H9 (cell line): ENCODE results near the gene NDUFB10. TPM values are rescaled to one million over a fixed set of nuclear protein-coding genes. Genes with fewer than 3 reads are reported as not detected.

Experiments
- DNase-seq: peaks from one replicate; pipeline ENCODE4 v3.0.0-alpha.2; 2017
- H2AFZ ChIP-seq: one replicate; pipeline ENCODE4 v1.6.1; 2013; ENCODE audit warnings: mild to moderate bottlenecking, low read length, control low read depth, moderate library complexity
- H2AK5ac ChIP-seq: 2 replicates; pipeline ENCODE4 v1.6.1; 2013; ENCODE audit warnings: low read length, control low read depth, mixed read lengths; ENCODE audit not compliant: insufficient read length
- H2BK120ac ChIP-seq: one replicate; pipeline ENCODE4 v1.6.1; 2013; ENCODE audit warnings: low read depth, mild to moderate bottlenecking, low read length, control low read depth, inconsistent platforms; ENCODE audit not compliant: poor library complexity, severe bottlenecking
- H2BK12ac ChIP-seq: 2 replicates; pipeline ENCODE4 v1.6.1; 2013; ENCODE audit warnings: low read length, control low read depth, mixed read lengths, low read depth; ENCODE audit not compliant: insufficient read length
- H2BK15ac ChIP-seq: 2 replicates; pipeline ENCODE4 v1.6.1; 2013; ENCODE audit warnings: low read depth, low read length, control low read depth
- H2BK20ac ChIP-seq: one replicate; pipeline ENCODE4 v1.6.1; 2013; ENCODE audit warnings: low read depth, mild to moderate bottlenecking, low read length, control low read depth, inconsistent platforms; ENCODE audit not compliant: poor library complexity, severe bottlenecking
- H2BK5ac ChIP-seq: 2 replicates; pipeline ENCODE4 v1.6.1; 2013; ENCODE audit warnings: low read length, control low read depth, mixed read lengths; ENCODE audit not compliant: insufficient read length
- H3K14ac ChIP-seq: 2 replicates; pipeline ENCODE4 v1.6.1; 2013; ENCODE audit warnings: low read length, control low read depth; ENCODE audit not compliant: insufficient read depth
- H3K18ac ChIP-seq: 2 replicates; pipeline ENCODE4 v1.6.1; 2013; ENCODE audit warnings: low read depth, mild to moderate bottlenecking, mixed read lengths, low read length, control low read depth; ENCODE audit not compliant: insufficient read length
- H3K23ac ChIP-seq: 2 replicates; pipeline ENCODE4 v1.6.1; 2013; ENCODE audit warnings: low read length, control low read depth, mixed read lengths, low read depth; ENCODE audit not compliant: insufficient read length
- H3K23me2 ChIP-seq: 2 replicates; pipeline ENCODE4 v1.6.1; 2013; ENCODE audit warnings: low read depth, mild to moderate bottlenecking, mixed read lengths, low read length, control low read depth; ENCODE audit not compliant: insufficient read length, poor library complexity, severe bottlenecking
- H3K27ac ChIP-seq: 2 replicates; pipeline ENCODE4 v1.5.1; 2013; ENCODE audit warnings: low read length, control low read depth, mixed read lengths, low read depth; ENCODE audit not compliant: insufficient read length
- H3K27me3 ChIP-seq: 2 replicates; pipeline ENCODE4 v1.6.1; 2013; ENCODE audit warnings: low read length, control low read depth, inconsistent platforms; ENCODE audit not compliant: insufficient read depth
- H3K4ac ChIP-seq: 2 replicates; pipeline ENCODE4 v1.6.1; 2013; ENCODE audit warnings: low read depth, mild to moderate bottlenecking, control low read depth, inconsistent platforms, low read length, moderate library complexity
- H3K4me1 ChIP-seq: 2 replicates; pipeline ENCODE4 v1.6.1; 2013; ENCODE audit warnings: low read length, control low read depth, inconsistent platforms; ENCODE audit not compliant: insufficient read depth
- H3K4me2 ChIP-seq: 2 replicates; pipeline ENCODE4 v1.6.1; 2013; ENCODE audit warnings: low read length, control low read depth, mixed read lengths; ENCODE audit not compliant: insufficient read length, insufficient read depth
- H3K56ac ChIP-seq: 2 replicates; pipeline ENCODE4 v1.6.1; 2013; ENCODE audit warnings: low read depth, mild to moderate bottlenecking, mixed read lengths, low read length, control low read depth; ENCODE audit not compliant: insufficient read length
- H3K79me1 ChIP-seq: 2 replicates; pipeline ENCODE4 v1.6.1; 2013; ENCODE audit warnings: low read depth, mild to moderate bottlenecking, moderate library complexity, low read length, control low read depth, inconsistent platforms; ENCODE audit not compliant: insufficient read depth, poor library complexity, severe bottlenecking
- H3K79me2 ChIP-seq: 2 replicates; pipeline ENCODE4 v1.6.1; 2013; ENCODE audit warnings: low read length, control low read depth, inconsistent platforms; ENCODE audit not compliant: insufficient read depth
- H3K9ac ChIP-seq: 2 replicates; pipeline ENCODE4 v1.6.1; 2013; ENCODE audit warnings: low read length, control low read depth, mixed read lengths; ENCODE audit not compliant: insufficient read length; ENCODE audit errors: extremely low read depth
- H3K9me3 ChIP-seq: one replicate; pipeline ENCODE4 v1.6.1; 2013; ENCODE audit warnings: low read depth, low read length, inconsistent platforms; ENCODE audit not compliant: control insufficient read depth
- H3T11ph ChIP-seq: one replicate; pipeline ENCODE4 v1.6.1; 2013; ENCODE audit warnings: mild to moderate bottlenecking, low read length, control low read depth, inconsistent platforms
- H4K20me1 ChIP-seq: one replicate; pipeline ENCODE4 v1.6.1; 2013; ENCODE audit not compliant: control insufficient read depth, insufficient read length, insufficient read depth
- H4K5ac ChIP-seq: 2 replicates; pipeline ENCODE4 v1.6.1; 2013; ENCODE audit warnings: low read depth, mild to moderate bottlenecking, mixed read lengths, low read length, control low read depth; ENCODE audit not compliant: insufficient read length
- H4K8ac ChIP-seq: replicated peaks from 2 replicates; pipeline ENCODE4 v1.6.1; 2013; ENCODE audit warnings: low read length, control low read depth, mixed read lengths, low read depth; ENCODE audit not compliant: insufficient read length
- H4K91ac ChIP-seq: 2 replicates; pipeline ENCODE4 v1.6.1; 2013; ENCODE audit warnings: low read depth, mild to moderate bottlenecking, moderate library complexity, mixed read lengths, low read length, control low read depth; ENCODE audit not compliant: insufficient read length
- H3K27ac Mint-ChIP-seq, 3 experiments: 2 replicates in 2 of 3; 3 replicates in 1 of 3; pipeline ENCODE4 v1.8.0; 2020 to 2021; ENCODE audit warnings: mixed read lengths in 3 of 3, mild to moderate bottlenecking in 1 of 3, moderate library complexity in 1 of 3
- H3K27me3 Mint-ChIP-seq: 2 replicates; pipeline ENCODE4 v1.8.0; 2021; ENCODE audit warnings: low read depth, mild to moderate bottlenecking, moderate library complexity, mixed read lengths
- H3K36me3 Mint-ChIP-seq, 3 experiments: 2 replicates in 2 of 3; 3 replicates in 1 of 3; pipeline ENCODE4 v1.8.0; 2020 to 2021; ENCODE audit warnings: low read depth in 3 of 3, mixed read lengths in 3 of 3; ENCODE audit not compliant: insufficient read depth in 1 of 3
- H3K4me1 Mint-ChIP-seq, 2 experiments: 2 replicates each; pipeline ENCODE4 v1.8.0; 2020; ENCODE audit warnings: mixed read lengths in 2 of 2
- H3K4me3 Mint-ChIP-seq, 2 experiments: 2 replicates in 1 of 2; 3 replicates in 1 of 2; pipeline ENCODE4 v1.8.0; 2020 to 2021; ENCODE audit warnings: mild to moderate bottlenecking in 2 of 2, mixed read lengths in 2 of 2, moderate library complexity in 1 of 2
- H3K9me3 Mint-ChIP-seq, 2 experiments: 2 replicates in 1 of 2; 3 replicates in 1 of 2; pipeline ENCODE4 v1.8.0; 2020; ENCODE audit warnings: mild to moderate bottlenecking in 2 of 2, mixed read lengths in 2 of 2, moderate library complexity in 1 of 2
- CTCF ChIP-seq: fragments of 200-600 bp; sonication (generic); conservative IDR thresholded peaks from 3 replicates; pipeline ENCODE4 v1.8.0; 2021; ENCODE audit warnings: antibody characterized with exemption, mild to moderate bottlenecking
- WGBS: extraction: QIAGEN DNeasy Blood & Tissue Kit; methylation state at CpG from one replicate; pipeline ENCODE4 v1.1.7; 2013; ENCODE audit warnings: missing lambda C conversion rate, low lambda C conversion rate, mixed read lengths; ENCODE audit not compliant: insufficient read length; ENCODE audit errors: extremely low coverage; 5-methylcytosine and 5-hydroxymethylcytosine counted together
- total RNA-seq: library from RNA; stranded (reverse); gene quantifications from 2 replicates; pipeline ENCODE4 v1.2.1, GENCODE V29; 2021

The NDUFB10 gene
- total RNA-seq, 1 experiment from 2014 or later: 191 TPM

DNA sequence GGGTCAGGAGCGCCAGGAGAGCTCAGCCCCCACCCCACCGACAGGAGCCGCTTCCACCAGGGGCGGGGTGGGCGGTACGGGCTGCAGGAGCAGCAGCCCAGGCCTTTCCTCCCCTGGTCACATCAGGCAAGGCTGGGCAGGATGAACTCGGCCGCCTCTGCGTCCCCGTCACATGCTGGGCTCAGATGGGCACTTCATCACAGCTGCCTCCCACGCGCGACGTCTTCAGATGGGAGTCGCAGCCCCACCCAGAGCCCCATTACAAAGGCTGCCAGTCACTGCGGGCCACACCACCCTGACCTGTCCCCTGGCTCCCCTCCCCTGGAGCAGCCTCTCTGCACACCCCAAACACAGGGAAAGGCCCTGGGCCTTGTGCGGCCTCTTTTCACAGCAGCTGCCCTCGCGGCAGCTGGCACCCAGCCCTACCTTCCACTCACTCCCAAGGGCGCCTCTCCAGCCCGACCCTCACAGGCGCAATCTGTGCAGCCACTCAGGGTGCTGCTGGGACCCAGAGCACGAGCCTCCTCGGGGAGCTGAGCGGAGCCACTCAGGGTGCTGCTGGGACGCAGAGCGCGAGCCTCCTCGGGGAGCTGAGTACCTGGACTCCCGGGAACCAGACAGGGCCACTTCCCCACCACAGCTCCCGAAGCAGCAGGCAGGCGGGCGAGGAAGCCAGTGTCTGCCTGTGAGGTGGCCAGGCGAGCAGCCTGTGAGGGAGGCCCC, 45.6 kb downstream of the NDUFB10 start:
- H3K4me2 ChIP-seq: no peak overlapping the region
- Mint-ChIP-seq H3K9me3 (no peaks in the 10 kb centered on the region; a peak in 1 of 5 replicates), H3K4me3 (no peak overlapping the region), H3K27me3 (no peaks in the 10 kb centered on the region), H3K4me1 (peaks cover 18 to 30% of the 10 kb centered on the region in 2 experiments), H3K36me3 (peaks cover 18 to 39% (median 38%) of the 10 kb centered on the region in 3 experiments), H3K27ac (peak overlapping the region in 1 of 3 experiments; percentile 28; a peak in 1 of 7 replicates)
- H4K20me1 ChIP-seq: no peaks in the 10 kb centered on the region
- no peak overlapping the region for H3K9ac ChIP-seq
- no peak for DNase-seq
- no peak overlapping the region for H4K8ac ChIP-seq
- H3K27me3 ChIP-seq: no peaks in the 10 kb centered on the region
- WGBS: no CpG with 5 or more reads among the region's 34 CpGs
- no peak overlapping the region for H3K27ac ChIP-seq
- H4K5ac ChIP-seq: no peak overlapping the region
- TF ChIP-seq CTCF: no peak
- no peaks in the 10 kb centered on the region for H3K9me3 ChIP-seq
- no peak overlapping the region for H3K18ac ChIP-seq
- no peak overlapping the region for H3T11ph ChIP-seq
- H3K79me2 ChIP-seq: peaks cover 26% of the 10 kb centered on the region; the same call in 1 of the 2 replicates
- no peak overlapping the region for H2AFZ ChIP-seq
- no peak overlapping the region for H4K91ac ChIP-seq
- no peak overlapping the region for H2BK20ac ChIP-seq
- peaks cover 6% of the 10 kb centered on the region for H3K23me2 ChIP-seq
- no peak overlapping the region for H2BK5ac ChIP-seq
- no peak overlapping the region for H3K14ac ChIP-seq
- H3K4ac ChIP-seq: no peak overlapping the region
- H2AK5ac ChIP-seq: no peak overlapping the region
- H2BK120ac ChIP-seq: no peak overlapping the region
- H3K23ac ChIP-seq: no peak overlapping the region
- H2BK15ac ChIP-seq: no peak overlapping the region
- peaks cover 24% of the 10 kb centered on the region for H3K79me1 ChIP-seq
- H3K4me1 ChIP-seq: peaks cover 2% of the 10 kb centered on the region; the same call in 1 of the 2 replicates
- no peak overlapping the region for H2BK12ac ChIP-seq
- H3K56ac ChIP-seq: no peak overlapping the region
